ENCODE data around the gene HOXC5. TPM values are rescaled to one million over a fixed set of nuclear protein-coding genes. Genes with fewer than 3 reads are reported as not detected.
"Not testable (repeated sequence)": the region's sequence is repeated elsewhere in the genome, so short reads cannot be mapped to it uniquely, and the experiment has no call there.

The HOXC5 gene
- total RNA-seq, 4 donors from 2014 or later: 1.4 to 2.7 (median 1.7) TPM

DNA sequence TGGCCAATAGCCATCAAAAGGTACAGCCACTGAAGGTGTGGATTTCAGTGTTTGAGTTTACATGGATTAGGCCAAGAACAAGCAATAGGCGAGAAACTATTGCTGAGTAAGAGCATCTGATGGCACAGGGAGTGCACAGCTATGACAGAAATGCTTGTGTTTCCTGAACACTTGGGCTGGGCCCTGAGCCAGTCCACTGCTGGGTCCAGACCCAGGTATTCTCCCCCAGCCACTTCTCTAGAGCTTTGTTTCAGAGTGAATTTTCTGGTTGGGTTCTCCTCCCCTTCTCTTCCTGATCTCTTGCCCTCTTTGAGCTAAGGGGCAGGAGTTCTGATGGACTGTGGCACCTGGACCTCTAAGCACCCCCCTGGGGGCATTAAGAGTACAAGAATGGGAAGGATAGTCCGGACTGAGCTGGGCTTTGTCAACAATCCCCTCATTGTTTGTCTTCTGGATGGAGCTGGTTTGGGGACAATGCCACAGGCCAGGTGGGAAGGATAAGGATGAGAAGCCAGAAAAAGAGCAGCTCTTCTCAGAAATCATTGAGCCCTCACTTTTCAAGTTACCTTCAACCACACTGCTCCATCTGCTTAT is 8.3 kb downstream of the HOXC5 start:
- Histone ChIP-seq H3K27ac (no peak overlapping the region), H3K27me3 (peaks cover 0 to 4% of the 10 kb centered on the region in 2 donors), H3K36me3 (no peaks in the 10 kb centered on the region), H3K9me3 (no peaks in the 10 kb centered on the region), H3K4me1 (peaks cover 0 to 81% (median 21%) of the 10 kb centered on the region in 4 donors), H3K4me3 (no peak overlapping the region)
- no peak for TF ChIP-seq POLR2A (IDR thresholded peaks at IDR 0.05)
- TF ChIP-seq EP300 (IDR thresholded peaks at IDR 0.05): no peak
- TF ChIP-seq, protein P1, sequence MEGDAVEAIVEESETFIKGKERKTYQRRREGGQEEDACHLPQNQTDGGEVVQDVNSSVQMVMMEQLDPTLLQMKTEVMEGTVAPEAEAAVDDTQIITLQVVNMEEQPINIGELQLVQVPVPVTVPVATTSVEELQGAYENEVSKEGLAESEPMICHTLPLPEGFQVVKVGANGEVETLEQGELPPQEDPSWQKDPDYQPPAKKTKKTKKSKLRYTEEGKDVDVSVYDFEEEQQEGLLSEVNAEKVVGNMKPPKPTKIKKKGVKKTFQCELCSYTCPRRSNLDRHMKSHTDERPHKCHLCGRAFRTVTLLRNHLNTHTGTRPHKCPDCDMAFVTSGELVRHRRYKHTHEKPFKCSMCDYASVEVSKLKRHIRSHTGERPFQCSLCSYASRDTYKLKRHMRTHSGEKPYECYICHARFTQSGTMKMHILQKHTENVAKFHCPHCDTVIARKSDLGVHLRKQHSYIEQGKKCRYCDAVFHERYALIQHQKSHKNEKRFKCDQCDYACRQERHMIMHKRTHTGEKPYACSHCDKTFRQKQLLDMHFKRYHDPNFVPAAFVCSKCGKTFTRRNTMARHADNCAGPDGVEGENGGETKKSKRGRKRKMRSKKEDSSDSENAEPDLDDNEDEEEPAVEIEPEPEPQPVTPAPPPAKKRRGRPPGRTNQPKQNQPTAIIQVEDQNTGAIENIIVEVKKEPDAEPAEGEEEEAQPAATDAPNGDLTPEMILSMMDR (IDR thresholded peaks at IDR 0.05): no peak
- 52 to 63% methylated on average over 2 of the region's 2 CpGs for WGBS, 2 donors
- no peak for DNase-seq (ENCODE audit: low spot score in 2 of 2)

DNA sequence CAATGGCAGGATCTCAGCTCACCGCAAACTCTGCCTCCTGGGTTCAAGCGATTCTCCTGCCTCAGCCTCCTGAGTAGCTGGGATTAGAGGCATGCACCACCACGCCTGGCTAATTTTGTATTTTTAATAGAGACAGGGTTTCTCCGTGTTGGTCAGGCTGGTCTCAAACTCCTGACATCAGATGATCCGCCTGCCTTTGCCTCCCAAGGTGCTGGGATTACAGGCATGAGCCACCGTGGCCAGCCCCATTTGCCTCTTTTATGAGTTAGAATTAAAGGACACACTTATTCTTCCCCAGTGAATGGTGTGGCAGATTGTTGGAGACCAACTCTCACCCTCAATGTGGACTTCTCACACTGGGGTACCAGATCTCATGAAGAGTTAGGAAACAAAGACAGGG is 9.2 kb downstream of the HOXC5 start:
- H3K9me3 ChIP-seq; H3K36me3 ChIP-seq; DNase-seq (ENCODE audit: low spot score in 2 of 2); H3K4me3 ChIP-seq; H3K27ac ChIP-seq; H3K27me3 ChIP-seq: not testable (repeated sequence)
- 74 to 78% methylated on average over 6 of the region's 6 CpGs for WGBS, 2 donors
- peaks cover 0 to 83% (median 21%) of the 10 kb centered on the region in 4 donors for H3K4me1 ChIP-seq

DNA sequence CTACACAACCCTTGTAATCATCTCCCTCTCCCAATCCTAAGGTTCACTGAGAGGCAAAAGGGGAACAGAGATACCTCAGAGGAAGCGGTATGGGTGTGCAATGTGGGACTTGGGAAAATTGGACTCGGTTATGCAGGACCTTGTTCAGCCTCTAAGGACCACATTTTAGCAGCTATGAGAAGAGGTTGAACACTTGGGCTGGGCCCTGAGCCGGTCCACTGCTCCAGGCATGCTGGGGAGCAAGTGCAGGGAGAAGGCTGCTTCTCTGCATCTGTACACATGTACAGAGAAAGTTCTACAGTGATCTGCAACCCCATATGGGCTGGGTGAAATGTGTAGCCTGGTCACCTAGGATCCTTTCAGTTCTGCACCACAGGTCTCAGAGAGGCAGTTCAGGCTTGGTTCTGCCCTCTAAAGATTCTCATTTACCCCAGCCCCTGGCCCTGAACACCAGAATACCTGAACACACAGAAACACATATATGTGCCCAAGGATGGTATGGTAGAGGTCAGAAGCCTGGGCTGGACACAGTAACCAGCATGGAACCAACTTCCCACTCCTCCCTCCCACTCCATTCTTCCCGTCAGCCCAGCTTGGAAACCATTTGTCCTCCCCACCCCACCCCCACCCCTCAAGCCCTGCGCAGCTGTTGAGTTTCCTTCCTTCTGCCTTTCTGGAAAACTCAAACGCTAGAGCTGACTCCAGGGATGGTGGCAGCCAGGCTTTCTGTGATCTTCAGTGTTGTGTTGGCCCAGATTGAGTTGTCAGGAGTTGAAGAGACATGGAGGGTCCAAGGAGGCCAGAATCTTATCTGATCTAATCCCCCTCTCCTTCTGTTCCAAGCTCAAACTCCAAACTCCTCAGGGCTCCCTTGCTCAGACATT is 10.4 kb downstream of the HOXC5 start:
- Histone ChIP-seq H3K27ac (peak overlapping the region in 3 of 4 donors; percentile 15 to 68 (median 52)), H3K4me1 (peaks cover 0 to 75% (median 18%) of the 10 kb centered on the region in 4 donors), H3K36me3 (no peaks in the 10 kb centered on the region), H3K27me3 (peaks cover 0 to 14% of the 10 kb centered on the region in 2 donors), H3K9me3 (no peaks in the 10 kb centered on the region), H3K4me3 (no peak overlapping the region)
- whole genome bisulfite sequencing, 2 donors: 32 to 38% methylated on average over 6 of the region's 6 CpGs
- TF ChIP-seq, protein P1 (IDR thresholded peaks at IDR 0.05): no peak
- peak in 1 of 2 donors; percentile 12 for TF ChIP-seq EP300 (IDR thresholded peaks at IDR 0.05)
- TF ChIP-seq POLR2A (IDR thresholded peaks at IDR 0.05): no peak
- no peak for DNase-seq (ENCODE audit: low spot score in 2 of 2)

DNA sequence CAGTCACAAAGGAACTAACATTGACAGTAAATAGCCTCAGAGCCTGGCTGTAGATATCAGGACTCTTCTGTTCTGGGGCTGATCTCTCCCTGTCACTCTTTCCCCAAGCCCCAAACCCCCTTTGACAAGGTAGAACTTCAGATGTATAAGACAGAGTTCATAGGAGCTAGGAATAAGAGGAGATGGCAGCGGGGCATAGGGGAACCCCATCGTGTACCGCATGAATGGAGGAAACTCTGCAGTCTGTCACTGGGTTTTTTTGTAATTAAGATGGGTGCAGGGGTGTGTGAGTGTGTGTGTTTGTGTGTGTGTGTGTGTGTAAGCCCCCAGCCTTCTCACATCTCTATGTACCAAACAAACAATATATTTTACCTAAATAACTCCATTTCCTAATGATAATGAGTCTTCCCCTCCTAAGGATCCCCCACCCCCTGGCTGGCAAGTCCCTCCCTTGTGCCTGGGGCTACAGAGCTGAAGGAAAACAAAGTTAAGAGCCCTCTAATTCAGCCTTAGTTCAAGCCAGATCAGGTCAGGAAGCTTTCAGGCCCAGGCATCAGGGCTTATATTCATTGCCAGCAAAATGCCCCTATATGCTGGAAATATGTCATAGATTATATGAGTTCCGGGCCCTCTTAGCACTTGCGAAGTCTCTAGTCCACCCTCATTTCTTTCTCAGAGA is 11.7 kb downstream of the HOXC5 start:
- peaks cover 0 to 68% (median 9%) of the 10 kb centered on the region in 4 donors for H3K4me1 ChIP-seq
- DNase-seq (ENCODE audit: low spot score in 2 of 2): no peak
- H3K27me3 ChIP-seq: peaks cover 0 to 14% of the 10 kb centered on the region in 2 donors
- TF ChIP-seq, protein P1 (IDR thresholded peaks at IDR 0.05): no peak
- TF ChIP-seq POLR2A (IDR thresholded peaks at IDR 0.05): no peak
- TF ChIP-seq EP300 (IDR thresholded peaks at IDR 0.05): no peak
- 47 to 70% methylated on average over 5 of the region's 5 CpGs for WGBS, 2 donors
- no peaks in the 10 kb centered on the region for H3K9me3 ChIP-seq
- no peaks in the 10 kb centered on the region for H3K36me3 ChIP-seq
- H3K4me3 ChIP-seq: no peak overlapping the region
- H3K27ac ChIP-seq: peak overlapping the region in 3 of 4 donors; percentile 15 to 68 (median 52)

DNA sequence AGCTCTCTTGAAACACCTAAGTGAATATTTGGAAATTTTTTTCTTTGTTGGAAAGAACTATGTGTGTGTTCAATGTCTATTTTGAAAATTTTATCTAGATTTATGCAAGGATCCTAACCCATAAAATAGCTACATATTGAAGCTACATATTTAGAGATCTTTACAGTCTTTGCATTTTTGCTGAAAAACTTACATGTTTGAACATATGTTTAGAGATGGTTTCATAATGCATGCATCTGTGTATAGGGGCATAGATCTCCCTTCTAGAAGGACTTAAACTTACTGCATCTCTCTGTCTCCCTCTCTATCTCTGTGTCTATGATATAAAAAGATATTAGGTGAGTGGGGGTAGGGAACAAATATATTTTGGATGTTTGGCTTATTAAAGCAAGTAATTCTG is 12.6 kb downstream of the HOXC5 start:
- TF ChIP-seq EP300 (IDR thresholded peaks at IDR 0.05) (no peak), POLR2A (IDR thresholded peaks at IDR 0.05) (no peak)
- TF ChIP-seq, protein P1 (IDR thresholded peaks at IDR 0.05): no peak
- H3K4me1 ChIP-seq: peaks cover 0 to 67% (median 9%) of the 10 kb centered on the region in 4 donors
- no peaks in the 10 kb centered on the region for H3K36me3 ChIP-seq
- H3K27me3 ChIP-seq: peaks cover 0 to 14% of the 10 kb centered on the region in 2 donors
- H3K4me3 ChIP-seq: no peak overlapping the region
- no peak for DNase-seq (ENCODE audit: low spot score in 2 of 2)
- H3K9me3 ChIP-seq: no peaks in the 10 kb centered on the region
- peak overlapping the region; percentile 29 to 89 (median 80) for H3K27ac ChIP-seq
